Nephron (organoid): ENCODE results near the gene MACO1.
"Not testable (repeated sequence)": the region's sequence is repeated elsewhere in the genome, so short reads cannot be mapped to it uniquely, and the experiment has no call there.

Experiments
- H3K27ac Mint-ChIP-seq, 3 experiments: 2 replicates each; pipeline ENCODE4 v1.8.0; 2020; ENCODE audit warnings: mixed read lengths in 3 of 3, mild to moderate bottlenecking in 2 of 3, moderate library complexity in 1 of 3
- H3K27me3 Mint-ChIP-seq: 2 replicates; pipeline ENCODE4 v1.8.0; 2021; ENCODE audit warnings: low read depth, mild to moderate bottlenecking, moderate library complexity, mixed read lengths
- H3K36me3 Mint-ChIP-seq: 2 replicates; pipeline ENCODE4 v1.8.0; 2020; ENCODE audit warnings: low read depth, mixed read lengths
- H3K4me1 Mint-ChIP-seq: 2 replicates; pipeline ENCODE4 v1.8.0; 2020; ENCODE audit warnings: mixed read lengths
- H3K4me3 Mint-ChIP-seq, 3 experiments: 2 replicates each; pipeline ENCODE4 v1.8.0; 2020; ENCODE audit warnings: mild to moderate bottlenecking in 3 of 3, mixed read lengths in 3 of 3, moderate library complexity in 2 of 3
- H3K9me3 Mint-ChIP-seq: 2 replicates; pipeline ENCODE4 v1.8.0; 2020; ENCODE audit warnings: mixed read lengths
- TF ChIP-seq, protein P1 (sequence below), 3 experiments: fragments of 200-600 bp; sonication (generic); IDR thresholded peaks; one replicate each; pipeline ENCODE4 v1.5.0; 2021; ENCODE audit warnings: antibody characterized with exemption in 3 of 3; ENCODE audit not compliant: unreplicated experiment in 3 of 3

The MACO1 gene

DNA sequence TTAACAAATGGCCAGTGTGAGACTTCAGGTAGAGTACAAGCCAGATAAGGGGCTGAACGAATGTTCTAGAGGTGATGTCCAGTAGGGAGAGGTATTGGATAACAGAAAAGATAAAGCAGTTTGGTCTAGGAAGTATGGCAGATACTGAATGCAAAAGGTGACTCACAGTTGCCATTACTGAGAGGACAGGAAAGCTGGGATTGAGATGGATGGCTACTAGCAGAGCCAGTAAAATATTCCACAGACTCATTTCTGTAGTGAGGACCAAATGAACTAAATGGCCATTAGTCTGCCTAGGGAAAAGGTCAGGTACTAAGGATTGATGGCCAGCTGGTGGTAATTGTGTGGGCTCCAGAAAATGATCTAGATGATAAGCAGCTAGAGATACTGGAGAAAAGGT is 11.5 kb downstream of the MACO1 start:
- Mint-ChIP-seq H3K36me3 (peaks cover 4% of the 10 kb centered on the region), H3K9me3 (no peaks in the 10 kb centered on the region)

DNA sequence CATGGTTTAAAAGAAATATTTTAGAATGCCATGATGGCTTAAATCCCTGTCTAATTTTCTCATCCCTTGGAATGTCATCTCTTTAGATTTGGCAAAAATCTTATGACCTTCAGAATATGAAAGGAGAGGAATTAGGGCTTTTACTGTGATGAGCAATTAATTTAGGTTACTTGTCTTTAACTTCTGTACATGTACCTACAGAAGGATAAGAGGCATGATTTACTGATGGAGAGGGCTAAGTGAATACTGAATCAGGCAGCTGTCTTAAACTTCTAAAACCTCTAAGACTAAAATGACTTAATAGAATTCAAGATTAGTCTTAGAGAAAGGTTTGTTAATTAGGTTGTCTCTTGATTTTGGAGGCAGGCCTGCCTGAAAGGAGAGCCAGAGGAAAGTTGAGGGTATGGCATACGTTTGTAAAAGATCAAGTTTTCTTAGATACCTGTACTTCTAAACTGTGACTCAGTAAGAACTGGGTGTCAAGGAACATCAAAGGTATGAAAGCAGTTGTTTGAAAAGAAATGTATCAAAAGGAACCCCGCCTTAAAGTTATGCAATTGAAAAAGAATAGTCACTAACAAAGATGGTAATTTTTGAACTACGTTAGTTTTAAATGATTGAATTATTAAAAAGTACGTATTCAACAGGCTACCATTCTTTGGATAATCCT is 12.5 kb downstream of the MACO1 start:
- peaks cover 6% of the 10 kb centered on the region for H3K4me1 Mint-ChIP-seq
- TF ChIP-seq, protein P1, sequence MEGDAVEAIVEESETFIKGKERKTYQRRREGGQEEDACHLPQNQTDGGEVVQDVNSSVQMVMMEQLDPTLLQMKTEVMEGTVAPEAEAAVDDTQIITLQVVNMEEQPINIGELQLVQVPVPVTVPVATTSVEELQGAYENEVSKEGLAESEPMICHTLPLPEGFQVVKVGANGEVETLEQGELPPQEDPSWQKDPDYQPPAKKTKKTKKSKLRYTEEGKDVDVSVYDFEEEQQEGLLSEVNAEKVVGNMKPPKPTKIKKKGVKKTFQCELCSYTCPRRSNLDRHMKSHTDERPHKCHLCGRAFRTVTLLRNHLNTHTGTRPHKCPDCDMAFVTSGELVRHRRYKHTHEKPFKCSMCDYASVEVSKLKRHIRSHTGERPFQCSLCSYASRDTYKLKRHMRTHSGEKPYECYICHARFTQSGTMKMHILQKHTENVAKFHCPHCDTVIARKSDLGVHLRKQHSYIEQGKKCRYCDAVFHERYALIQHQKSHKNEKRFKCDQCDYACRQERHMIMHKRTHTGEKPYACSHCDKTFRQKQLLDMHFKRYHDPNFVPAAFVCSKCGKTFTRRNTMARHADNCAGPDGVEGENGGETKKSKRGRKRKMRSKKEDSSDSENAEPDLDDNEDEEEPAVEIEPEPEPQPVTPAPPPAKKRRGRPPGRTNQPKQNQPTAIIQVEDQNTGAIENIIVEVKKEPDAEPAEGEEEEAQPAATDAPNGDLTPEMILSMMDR (IDR thresholded peaks at IDR 0.05; ENCODE audit: unreplicated experiment in 3 of 3) = no peak
- no peaks in the 10 kb centered on the region for H3K9me3 Mint-ChIP-seq
- no peak overlapping the region for H3K27ac Mint-ChIP-seq
- H3K27me3 Mint-ChIP-seq = no peaks in the 10 kb centered on the region
- no peak overlapping the region for H3K4me3 Mint-ChIP-seq
- peaks cover 10% of the 10 kb centered on the region for H3K36me3 Mint-ChIP-seq

More for the DNA sequence above, 11.5 kb downstream of the MACO1 start:
- Mint-ChIP-seq H3K4me1 (peaks cover 6% of the 10 kb centered on the region), H3K4me3 (no peak overlapping the region), H3K27ac (no peak overlapping the region), H3K27me3 (no peaks in the 10 kb centered on the region)
- TF ChIP-seq, protein P1 (IDR thresholded peaks at IDR 0.05; ENCODE audit: unreplicated experiment in 3 of 3) = no peak

DNA sequence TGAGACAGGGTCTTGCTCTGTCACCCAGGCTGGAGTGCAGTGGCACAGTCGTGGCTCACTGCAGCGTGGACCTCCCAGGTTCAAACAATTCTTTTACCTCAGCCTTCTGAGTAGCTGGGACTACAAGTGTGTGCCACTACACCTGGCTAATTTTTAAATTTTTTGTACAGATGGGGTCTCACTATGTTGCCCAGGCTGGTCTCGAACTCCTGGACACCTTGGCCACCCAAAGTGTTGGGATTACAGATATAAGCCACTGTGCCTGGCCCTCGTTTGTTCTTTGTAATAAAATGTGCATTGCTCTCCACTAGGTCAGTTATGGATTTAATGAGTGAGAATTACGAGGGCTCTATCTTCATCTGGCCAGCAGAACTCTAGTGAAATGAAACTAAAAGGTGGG is 13.9 kb downstream of the MACO1 start:
- not testable (repeated sequence) for H3K27ac Mint-ChIP-seq, H3K4me1 Mint-ChIP-seq, H3K4me3 Mint-ChIP-seq, H3K36me3 Mint-ChIP-seq, H3K9me3 Mint-ChIP-seq, H3K27me3 Mint-ChIP-seq

DNA sequence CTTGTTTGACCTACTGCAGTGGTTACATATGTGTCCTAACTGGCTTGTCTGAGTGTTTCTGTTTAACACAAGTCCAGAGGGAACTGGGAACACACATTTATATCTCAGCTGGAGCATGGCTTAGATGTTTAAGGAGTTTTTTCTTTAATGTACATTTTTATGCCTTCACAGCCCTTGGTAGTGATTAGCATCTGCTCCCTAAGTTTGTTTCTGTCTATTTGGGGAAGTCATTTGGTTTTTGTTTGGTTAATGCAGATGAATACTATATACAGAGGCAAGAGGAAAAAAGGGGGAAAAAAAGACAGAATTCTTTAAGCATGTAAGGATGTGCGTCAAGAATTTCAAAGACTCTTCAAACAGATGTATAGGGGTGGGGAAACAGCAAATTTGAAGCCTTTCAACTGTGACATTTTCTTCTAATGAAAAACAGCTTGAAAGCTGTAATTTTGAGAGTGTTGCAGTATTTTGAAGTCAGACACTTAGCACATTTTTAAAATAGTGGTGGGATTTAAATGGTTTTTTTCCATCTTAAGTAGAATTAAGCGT is 15.4 kb downstream of the MACO1 start:
- H3K36me3 Mint-ChIP-seq = peaks cover 14% of the 10 kb centered on the region

DNA sequence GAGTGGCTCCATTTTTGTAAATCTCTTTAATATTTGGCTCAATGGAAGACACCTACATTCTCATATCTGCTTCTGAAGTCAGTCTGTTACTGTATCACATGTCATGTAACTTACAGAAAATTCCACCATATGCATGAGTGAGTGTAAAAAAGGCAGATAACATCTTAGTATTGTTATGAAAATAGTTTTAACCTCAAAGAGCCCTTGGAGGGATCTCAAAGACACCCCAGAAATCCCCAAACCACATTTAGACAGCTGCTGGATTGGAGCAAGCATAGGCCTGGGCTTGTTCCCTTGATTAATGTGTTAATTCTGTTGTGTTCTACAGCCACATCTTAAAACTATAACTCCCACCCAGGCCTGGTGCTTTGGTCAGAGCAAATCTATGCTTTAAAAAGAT is 16.9 kb downstream of the MACO1 start:
- Mint-ChIP-seq H3K27me3 (no peaks in the 10 kb centered on the region), H3K9me3 (no peaks in the 10 kb centered on the region), H3K36me3 (peaks cover 17% of the 10 kb centered on the region), H3K27ac (no peak overlapping the region), H3K4me3 (no peak overlapping the region), H3K4me1 (peaks cover 3% of the 10 kb centered on the region)
- TF ChIP-seq, protein P1 (IDR thresholded peaks at IDR 0.05; ENCODE audit: unreplicated experiment in 3 of 3) = no peak

More for the DNA sequence above, 15.4 kb downstream of the MACO1 start:
- TF ChIP-seq, protein P1 (IDR thresholded peaks at IDR 0.05; ENCODE audit: unreplicated experiment in 3 of 3) = no peak
- H3K27ac Mint-ChIP-seq = peak overlapping the region in 1 of 3 experiments; percentile 49
- H3K27me3 Mint-ChIP-seq = no peaks in the 10 kb centered on the region
- H3K4me1 Mint-ChIP-seq = peaks cover 10% of the 10 kb centered on the region
- no peaks in the 10 kb centered on the region for H3K9me3 Mint-ChIP-seq
- no peak overlapping the region for H3K4me3 Mint-ChIP-seq

DNA sequence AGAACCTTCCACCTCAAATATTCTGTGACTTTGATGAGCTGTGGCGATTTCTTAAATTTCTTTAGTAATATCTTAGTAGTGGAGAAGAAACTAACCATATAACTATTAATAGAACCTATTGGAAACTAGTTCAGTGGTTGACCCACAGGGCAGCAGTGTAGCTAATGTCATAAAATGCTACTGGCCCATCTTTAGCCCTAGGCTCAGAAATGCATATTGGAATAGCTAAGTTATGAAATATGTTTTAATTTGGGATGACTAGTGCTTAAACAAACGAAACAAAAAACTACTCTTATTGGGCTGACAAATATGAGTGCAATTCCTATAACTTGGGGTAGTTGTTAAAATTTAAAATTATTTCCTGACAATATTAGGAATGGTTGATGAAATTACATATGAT is 20.2 kb downstream of the MACO1 start:
- Mint-ChIP-seq H3K36me3 (peaks cover 31% of the 10 kb centered on the region), H3K27me3 (no peaks in the 10 kb centered on the region), H3K4me3 (no peak overlapping the region), H3K9me3 (no peaks in the 10 kb centered on the region), H3K27ac (no peak overlapping the region), H3K4me1 (peaks cover 3% of the 10 kb centered on the region)
- TF ChIP-seq, protein P1 (IDR thresholded peaks at IDR 0.05; ENCODE audit: unreplicated experiment in 3 of 3) = no peak
